Dorsolateral prefrontal cortex (tissue), 118 donors: ENCODE measurements around the gene RBP2. TPM values are rescaled to one million over a fixed set of nuclear protein-coding genes. Genes with fewer than 3 reads are reported as not detected.

Experiments used
- total RNA-seq, 120 experiments: library from RNA; stranded (reverse); gene quantifications; one replicate each; pipeline versions ENCODE4 v1.2.3 to v1.2.4, GENCODE V29; 2022

RBP2 gene
- total RNA-seq, 120 experiments from 2014 or later: not detected

Other genes with a start within 250 kb of the RBP2 start
- gene MRPS22, start 132.5 kb downstream of the RBP2 start, total RNA-seq: 10 to 100 TPM; 30.2 to 62.0 (median 46.2) TPM
- 100 to 1,000 TPM in 27 of 120 experiments, 10 to 100 TPM in 93; 59.7 to 117 (median 91.2) TPM for gene COPB2, start 86.9 kb downstream of the RBP2 start, total RNA-seq
- gene RBP1, start 63.2 kb upstream of the RBP2 start, total RNA-seq: 10 to 100 TPM; 10.5 to 76.3 (median 29.3) TPM
- gene NMNAT3, start 201.5 kb upstream of the RBP2 start, total RNA-seq: 10 to 100 TPM in 117 of 120 experiments, 1 to 10 TPM in 3; 8.1 to 27.6 (median 16.2) TPM